ENCODE measurements around the gene PRDX4.
A peak's percentile ranks its signal among the peaks of the same experiment; 100 is the strongest.
"Not testable (repeated sequence)": the region's sequence is repeated elsewhere in the genome, so short reads cannot be mapped to it uniquely, and the experiment has no call there.

The PRDX4 gene

GRCh38 chrX:23667239-23668177 lies at the start of gene PRDX4:
PRDX4 (plus strand) TSS chrX:23667493; CDS start chrX:23667571, 78 bp downstream.
- peak; percentile 61 for DNase-seq

GRCh38 chrX:23621621-23622265 lies 45.5 kb upstream of the PRDX4 start:
- DNase-seq = no peak

GRCh38 chrX:23623797-23624196 lies 43.5 kb upstream of the PRDX4 start:
- DNase-seq = no peak

- no peak for DNase-seq
Measured at GRCh38 chrX:23626651-23627050, 40.6 kb upstream of the PRDX4 start.

GRCh38 chrX:23628131-23628530 lies 39.2 kb upstream of the PRDX4 start:
- DNase-seq = no peak

GRCh38 chrX:23631136-23631535 lies 36.2 kb upstream of the PRDX4 start:
- DNase-seq = no peak

- no peak for DNase-seq
Measured at GRCh38 chrX:23633834-23634580, 33.3 kb upstream of the PRDX4 start.

- peak; percentile 8 for DNase-seq
Measured at GRCh38 chrX:23637187-23637586, 30.1 kb upstream of the PRDX4 start.

GRCh38 chrX:23643020-23643419 lies 24.3 kb upstream of the PRDX4 start:
- no peak for DNase-seq

GRCh38 chrX:23644744-23645143 lies 22.5 kb upstream of the PRDX4 start:
- no peak for DNase-seq

GRCh38 chrX:23656091-23656490 lies 11.2 kb upstream of the PRDX4 start:
- no peak for DNase-seq

GRCh38 chrX:23656684-23657083 lies 10.6 kb upstream of the PRDX4 start:
- DNase-seq = no peak

GRCh38 chrX:23659339-23659738 lies 8.0 kb upstream of the PRDX4 start:
- no peak for DNase-seq

GRCh38 chrX:23660083-23660765 lies 7.1 kb upstream of the PRDX4 start:
- not testable (repeated sequence) for DNase-seq

GRCh38 chrX:23660766-23661132 lies 6.5 kb upstream of the PRDX4 start:
- no peak for DNase-seq

GRCh38 chrX:23661671-23662070 lies 5.6 kb upstream of the PRDX4 start:
- no peak for DNase-seq

- no peak for DNase-seq
Measured at GRCh38 chrX:23662187-23662586, 5.1 kb upstream of the PRDX4 start.

GRCh38 chrX:23662853-23663252 lies 4.4 kb upstream of the PRDX4 start:
- DNase-seq = no peak

GRCh38 chrX:23664496-23664895 lies 2.8 kb upstream of the PRDX4 start:
- no peak for DNase-seq

GRCh38 chrX:23666282-23666681 lies 1.0 kb upstream of the PRDX4 start:
- no peak for DNase-seq

- DNase-seq = no peak
Measured at GRCh38 chrX:23668335-23668734, 1.0 kb downstream of the PRDX4 start.

GRCh38 chrX:23670528-23670927 lies 3.2 kb downstream of the PRDX4 start:
- DNase-seq = no peak

- no peak for DNase-seq
Measured at GRCh38 chrX:23673108-23673507, 5.8 kb downstream of the PRDX4 start.

All from activated gamma-delta T cell treated with Interleukin-2 at 50 U/mL for 16 hours (primary cell).